ENCODE data around the gene MSI2. TPM values are rescaled to one million over a fixed set of nuclear protein-coding genes. Genes with fewer than 3 reads are reported as not detected.

MSI2 gene
- total RNA-seq, 2 donors from 2014 or later, result 88.3 to 114 TPM

DNA sequence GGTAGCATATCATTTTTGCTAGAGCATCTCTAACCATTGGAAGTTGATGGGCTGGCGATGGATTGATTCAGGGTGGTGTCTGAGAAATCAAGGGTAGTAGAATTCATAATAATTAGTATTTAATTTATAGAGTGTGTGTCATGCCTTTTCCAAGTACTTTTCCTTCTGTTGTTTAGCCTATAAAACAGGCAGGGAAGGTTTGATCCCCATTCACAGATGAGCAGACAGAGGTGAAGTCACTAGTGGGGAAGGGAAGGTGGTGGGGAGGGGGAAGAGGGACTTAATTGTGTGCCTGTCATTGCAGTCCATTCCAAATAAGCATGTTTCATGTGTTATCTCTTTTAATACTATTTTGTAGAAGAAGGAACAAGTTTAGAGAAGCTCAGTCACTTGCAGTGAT, 131.3 kb downstream of the MSI2 start:
- Mint-ChIP-seq H3K27ac (no peak overlapping the region), H3K27me3 (ENCODE audit: insufficient read depth) (no peaks in the 10 kb centered on the region), H3K4me3 (no peak overlapping the region), H3K36me3 (ENCODE audit: low read depth) (peaks cover 42% of the 10 kb centered on the region), H3K4me1 (peaks cover 23% of the 10 kb centered on the region), H3K9me3 (peaks cover 16% of the 10 kb centered on the region)
- Histone ChIP-seq H3K36me3 (ENCODE audit: control insufficient read depth, insufficient read depth, low read length) (peaks cover 4% of the 10 kb centered on the region), H3K9ac (ENCODE audit: extremely low read depth, low read length, poor library complexity, severe bottlenecking) (no peak overlapping the region), H3K27ac (ENCODE audit: low read depth, low read length) (no peak overlapping the region), H3K27me3 (ENCODE audit: control insufficient read depth, insufficient read depth, low read length, poor library complexity, severe bottlenecking) (no peaks in the 10 kb centered on the region), H3K4me3 (ENCODE audit: low read length) (no peak overlapping the region), H3K9me3 (ENCODE audit: control insufficient read depth, low read length) (peaks cover 18% of the 10 kb centered on the region), H3K4me1 (ENCODE audit: control insufficient read depth, insufficient read depth, low read length) (no peaks in the 10 kb centered on the region)
- 82% methylated on average over 1 of the region's 1 CpG; no CpG with 5 or more reads in 1 of the 2 experiments for WGBS, 2 experiments (ENCODE audit: insufficient coverage in 1 of 2, insufficient read length in 1 of 2)
- TF ChIP-seq, protein P1, sequence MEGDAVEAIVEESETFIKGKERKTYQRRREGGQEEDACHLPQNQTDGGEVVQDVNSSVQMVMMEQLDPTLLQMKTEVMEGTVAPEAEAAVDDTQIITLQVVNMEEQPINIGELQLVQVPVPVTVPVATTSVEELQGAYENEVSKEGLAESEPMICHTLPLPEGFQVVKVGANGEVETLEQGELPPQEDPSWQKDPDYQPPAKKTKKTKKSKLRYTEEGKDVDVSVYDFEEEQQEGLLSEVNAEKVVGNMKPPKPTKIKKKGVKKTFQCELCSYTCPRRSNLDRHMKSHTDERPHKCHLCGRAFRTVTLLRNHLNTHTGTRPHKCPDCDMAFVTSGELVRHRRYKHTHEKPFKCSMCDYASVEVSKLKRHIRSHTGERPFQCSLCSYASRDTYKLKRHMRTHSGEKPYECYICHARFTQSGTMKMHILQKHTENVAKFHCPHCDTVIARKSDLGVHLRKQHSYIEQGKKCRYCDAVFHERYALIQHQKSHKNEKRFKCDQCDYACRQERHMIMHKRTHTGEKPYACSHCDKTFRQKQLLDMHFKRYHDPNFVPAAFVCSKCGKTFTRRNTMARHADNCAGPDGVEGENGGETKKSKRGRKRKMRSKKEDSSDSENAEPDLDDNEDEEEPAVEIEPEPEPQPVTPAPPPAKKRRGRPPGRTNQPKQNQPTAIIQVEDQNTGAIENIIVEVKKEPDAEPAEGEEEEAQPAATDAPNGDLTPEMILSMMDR (conservative IDR thresholded peaks at IDR 0.05), result no peak
- DNase-seq, result no peak

DNA sequence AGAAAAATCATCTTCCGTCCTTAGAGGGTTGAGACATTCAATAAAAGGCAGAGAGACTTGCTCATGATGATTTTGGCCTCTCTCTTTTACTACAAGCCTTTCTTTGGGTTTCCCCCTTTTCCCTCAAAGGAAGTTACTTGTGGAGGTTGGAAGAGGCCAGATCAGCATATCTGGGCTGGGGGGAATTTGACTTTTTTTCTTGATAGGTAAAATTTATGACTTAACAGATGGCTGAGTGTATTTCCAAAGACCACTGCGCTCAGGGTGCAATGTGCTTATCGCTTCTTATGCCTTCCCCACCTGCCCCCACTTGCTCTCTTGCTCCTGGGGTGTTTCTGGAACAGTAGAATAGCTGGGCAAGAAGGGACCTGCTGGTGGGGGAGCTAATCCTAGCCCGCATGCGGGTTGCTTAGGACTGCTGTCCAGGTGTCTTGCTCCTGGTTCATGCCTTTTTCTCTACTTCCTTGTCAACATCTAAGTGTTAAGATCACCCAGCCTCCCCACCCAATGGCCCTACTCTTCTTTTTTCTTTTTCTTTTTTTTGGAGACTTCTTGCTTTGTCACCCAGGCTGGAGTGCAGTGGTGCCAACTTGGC, 131.9 kb downstream of the MSI2 start:
- Mint-ChIP-seq H3K4me1 (peaks cover 23% of the 10 kb centered on the region), H3K9me3 (peaks cover 21% of the 10 kb centered on the region), H3K4me3 (no peak overlapping the region), H3K27ac (no peak overlapping the region), H3K27me3 (ENCODE audit: insufficient read depth) (no peaks in the 10 kb centered on the region), H3K36me3 (ENCODE audit: low read depth) (peaks cover 46% of the 10 kb centered on the region)
- Histone ChIP-seq H3K9me3 (ENCODE audit: control insufficient read depth, low read length) (peaks cover 25% of the 10 kb centered on the region), H3K27me3 (ENCODE audit: control insufficient read depth, insufficient read depth, low read length, poor library complexity, severe bottlenecking) (no peaks in the 10 kb centered on the region), H3K36me3 (ENCODE audit: control insufficient read depth, insufficient read depth, low read length) (peaks cover 4% of the 10 kb centered on the region), H3K4me3 (ENCODE audit: low read length) (no peak overlapping the region), H3K9ac (ENCODE audit: extremely low read depth, low read length, poor library complexity, severe bottlenecking) (no peak overlapping the region), H3K27ac (ENCODE audit: low read depth, low read length) (no peak overlapping the region), H3K4me1 (ENCODE audit: control insufficient read depth, insufficient read depth, low read length) (no peaks in the 10 kb centered on the region)
- no peak for DNase-seq
- 94% methylated on average over 5 of the region's 5 CpGs for WGBS, 2 experiments (ENCODE audit: insufficient coverage in 1 of 2, insufficient read length in 1 of 2)
- TF ChIP-seq, protein P1 (conservative IDR thresholded peaks at IDR 0.05), result no peak

DNA sequence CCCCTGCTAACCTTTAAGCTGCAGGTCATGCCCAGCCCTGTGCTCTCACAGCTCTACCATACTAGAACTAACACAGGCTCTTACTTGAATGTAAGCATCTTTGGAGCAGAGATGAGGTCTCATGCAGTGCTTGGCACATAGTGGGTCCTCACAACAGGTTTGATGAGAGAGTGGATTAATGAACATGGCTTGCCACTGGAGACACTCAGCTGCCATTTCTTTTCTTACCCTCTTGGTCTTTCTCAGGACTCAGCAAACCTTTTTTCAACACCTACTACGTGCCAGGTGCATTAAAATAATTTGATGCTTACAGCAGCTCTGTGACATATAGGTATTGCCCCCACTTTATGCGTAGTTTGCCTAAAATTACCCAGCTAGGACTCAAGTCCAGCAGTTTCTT, 133.2 kb downstream of the MSI2 start:
- TF ChIP-seq, protein P1 (conservative IDR thresholded peaks at IDR 0.05), result no peak
- WGBS, 2 experiments (ENCODE audit: insufficient coverage in 1 of 2, insufficient read length in 1 of 2), result 73 to 85% methylated on average over 2 of the region's 2 CpGs
- no peak for DNase-seq
- Mint-ChIP-seq H3K4me1 (peaks cover 22% of the 10 kb centered on the region), H3K4me3 (no peak overlapping the region), H3K27me3 (ENCODE audit: insufficient read depth) (no peaks in the 10 kb centered on the region), H3K27ac (no peak overlapping the region), H3K9me3 (peaks cover 27% of the 10 kb centered on the region), H3K36me3 (ENCODE audit: low read depth) (peaks cover 50% of the 10 kb centered on the region)
- no peak overlapping the region for H3K27ac ChIP-seq (ENCODE audit: low read depth, low read length)
- no peaks in the 10 kb centered on the region for H3K27me3 ChIP-seq (ENCODE audit: control insufficient read depth, insufficient read depth, low read length, poor library complexity, severe bottlenecking)
- no peak overlapping the region for H3K4me3 ChIP-seq (ENCODE audit: low read length)
- H3K36me3 ChIP-seq (ENCODE audit: control insufficient read depth, insufficient read depth, low read length), result peaks cover 4% of the 10 kb centered on the region
- peaks cover 33% of the 10 kb centered on the region for H3K9me3 ChIP-seq (ENCODE audit: control insufficient read depth, low read length)
- no peaks in the 10 kb centered on the region for H3K4me1 ChIP-seq (ENCODE audit: control insufficient read depth, insufficient read depth, low read length)
- no peak overlapping the region for H3K9ac ChIP-seq (ENCODE audit: extremely low read depth, low read length, poor library complexity, severe bottlenecking)

All from endodermal cell (in vitro differentiated cells).